ACC112 (cell line): Measurements from ENCODE around the gene ERI2.

Experiments
- H2AFZ ChIP-seq: fragments of 200-600 bp; sonication (generic); one replicate; pipeline ENCODE4 v1.6.0; 2017; ENCODE audit warnings: antibody characterized with exemption, low read length; ENCODE audit not compliant: unreplicated experiment
- H3K27ac ChIP-seq: fragments of 200-600 bp; sonication (generic); 2 replicates; pipeline ENCODE4 v1.5.1; 2014; ENCODE audit warnings: low read depth, mild to moderate bottlenecking, antibody characterized with exemption, low read length, moderate library complexity
- H3K27me3 ChIP-seq: fragments of 200-600 bp; sonication (generic); 2 replicates; pipeline ENCODE4 v1.6.1; 2014; ENCODE audit warnings: mild to moderate bottlenecking, antibody characterized with exemption, low read length, moderate library complexity, mixed read lengths; ENCODE audit not compliant: insufficient read depth
- H3K36me3 ChIP-seq: fragments of 200-600 bp; sonication (generic); 2 replicates; pipeline ENCODE4 v1.6.1; 2016; ENCODE audit warnings: mild to moderate bottlenecking, antibody characterized with exemption, low read length, moderate library complexity, mixed read lengths; ENCODE audit not compliant: insufficient read depth
- H3K4me1 ChIP-seq: fragments of 200-600 bp; sonication (generic); one replicate; pipeline ENCODE4 v1.6.1; 2016; ENCODE audit warnings: low read length, mixed read lengths; ENCODE audit not compliant: insufficient read depth, unreplicated experiment, control insufficient read depth
- H3K4me3 ChIP-seq: fragments of 200-600 bp; sonication (generic); 2 replicates; pipeline ENCODE4 v1.5.1; 2014; ENCODE audit warnings: mild to moderate bottlenecking, low read depth, low read length
- H3K79me2 ChIP-seq: fragments of 200-600 bp; sonication (generic); one replicate; pipeline ENCODE4 v1.6.0; 2016; ENCODE audit warnings: low read length; ENCODE audit not compliant: control insufficient read depth, unreplicated experiment, insufficient read depth

ERI2 gene

GRCh38 chr16:20846030-20846429 lies 39.8 kb upstream of the ERI2 start:
- Histone ChIP-seq H3K36me3 (no peaks in the 10 kb centered on the region), H3K4me3 (no peak overlapping the region), H3K27me3 (no peaks in the 10 kb centered on the region), H3K27ac (no peak overlapping the region), H3K79me2 (no peaks in the 10 kb centered on the region), H3K4me1 (peaks cover 18% of the 10 kb centered on the region), H2AFZ (no peak overlapping the region)

- Histone ChIP-seq H3K27me3 (no peaks in the 10 kb centered on the region), H3K4me3 (no peak overlapping the region), H3K27ac (no peak overlapping the region), H3K4me1 (peaks cover 4% of the 10 kb centered on the region), H3K36me3 (0 out of 2 replicates have a peak, but pooled peaks cover 4% of the 10 kb centered on the region), H3K79me2 (no peaks in the 10 kb centered on the region), H2AFZ (no peak overlapping the region)
Measured at GRCh38 chr16:20844588-20844987, 38.3 kb upstream of the ERI2 start.

- H3K27ac ChIP-seq = no peak overlapping the region
- H3K4me3 ChIP-seq = no peak overlapping the region
- no peaks in the 10 kb centered on the region for H3K4me1 ChIP-seq
- 0 out of 2 replicates have a peak, but pooled peaks cover 4% of the 10 kb centered on the region for H3K36me3 ChIP-seq
- H3K79me2 ChIP-seq = no peaks in the 10 kb centered on the region
- no peak overlapping the region for H2AFZ ChIP-seq
- no peaks in the 10 kb centered on the region for H3K27me3 ChIP-seq
Measured at GRCh38 chr16:20844054-20844453, 37.8 kb upstream of the ERI2 start.

- H3K4me3 ChIP-seq = no peak overlapping the region
- no peak overlapping the region for H2AFZ ChIP-seq
- H3K4me1 ChIP-seq = no peaks in the 10 kb centered on the region
- H3K27me3 ChIP-seq = no peaks in the 10 kb centered on the region
- H3K27ac ChIP-seq = no peak overlapping the region
- H3K79me2 ChIP-seq = no peaks in the 10 kb centered on the region
- peaks cover 25% of the 10 kb centered on the region for H3K36me3 ChIP-seq
Measured at GRCh38 chr16:20839504-20839903, 33.2 kb upstream of the ERI2 start.

- no peaks in the 10 kb centered on the region for H3K4me1 ChIP-seq
- H3K27ac ChIP-seq = no peak overlapping the region
- no peaks in the 10 kb centered on the region for H3K79me2 ChIP-seq
- H2AFZ ChIP-seq = no peak overlapping the region
- H3K4me3 ChIP-seq = no peak overlapping the region
- no peaks in the 10 kb centered on the region for H3K27me3 ChIP-seq
- H3K36me3 ChIP-seq = peaks cover 30% of the 10 kb centered on the region
Measured at GRCh38 chr16:20838240-20838639, 32.0 kb upstream of the ERI2 start.

- Histone ChIP-seq H2AFZ (no peak overlapping the region), H3K27me3 (no peaks in the 10 kb centered on the region), H3K79me2 (no peaks in the 10 kb centered on the region), H3K36me3 (peaks cover 27% of the 10 kb centered on the region), H3K4me3 (no peak overlapping the region), H3K27ac (no peak overlapping the region), H3K4me1 (no peaks in the 10 kb centered on the region)
Measured at GRCh38 chr16:20833086-20833485, 26.8 kb upstream of the ERI2 start.

GRCh38 chr16:20830372-20830771 lies 24.1 kb upstream of the ERI2 start:
- Histone ChIP-seq H3K79me2 (no peaks in the 10 kb centered on the region), H3K27ac (no peak overlapping the region), H3K36me3 (peaks cover 26% of the 10 kb centered on the region), H3K27me3 (no peaks in the 10 kb centered on the region), H2AFZ (no peak overlapping the region), H3K4me1 (no peaks in the 10 kb centered on the region), H3K4me3 (no peak overlapping the region)

- H3K27ac ChIP-seq = no peak overlapping the region
- H3K79me2 ChIP-seq = no peaks in the 10 kb centered on the region
- no peak overlapping the region for H3K4me3 ChIP-seq
- peaks cover 18% of the 10 kb centered on the region; the same call in 1 of the 2 replicates for H3K36me3 ChIP-seq
- H3K4me1 ChIP-seq = no peaks in the 10 kb centered on the region
- H3K27me3 ChIP-seq = no peaks in the 10 kb centered on the region
- no peak overlapping the region for H2AFZ ChIP-seq
Measured at GRCh38 chr16:20829536-20829935, 23.3 kb upstream of the ERI2 start.

GRCh38 chr16:20826039-20826566 lies 19.8 kb upstream of the ERI2 start:
- H3K27ac ChIP-seq = no peak overlapping the region
- peaks cover 13% of the 10 kb centered on the region; the same call in 1 of the 2 replicates for H3K36me3 ChIP-seq
- no peak overlapping the region for H2AFZ ChIP-seq
- no peaks in the 10 kb centered on the region for H3K4me1 ChIP-seq
- no peaks in the 10 kb centered on the region for H3K27me3 ChIP-seq
- no peak overlapping the region for H3K4me3 ChIP-seq
- no peaks in the 10 kb centered on the region for H3K79me2 ChIP-seq

- Histone ChIP-seq H3K4me3 (no peak overlapping the region), H2AFZ (no peak overlapping the region), H3K27me3 (no peaks in the 10 kb centered on the region), H3K27ac (no peak overlapping the region), H3K36me3 (peaks cover 18% of the 10 kb centered on the region), H3K79me2 (no peaks in the 10 kb centered on the region), H3K4me1 (no peaks in the 10 kb centered on the region)
Measured at GRCh38 chr16:20822521-20823325, 16.5 kb upstream of the ERI2 start.

- no peak overlapping the region for H2AFZ ChIP-seq
- no peaks in the 10 kb centered on the region for H3K79me2 ChIP-seq
- H3K36me3 ChIP-seq = peaks cover 12% of the 10 kb centered on the region; the same call in 1 of the 2 replicates
- no peak overlapping the region for H3K27ac ChIP-seq
- H3K27me3 ChIP-seq = no peaks in the 10 kb centered on the region
- no peaks in the 10 kb centered on the region for H3K4me1 ChIP-seq
- H3K4me3 ChIP-seq = no peak overlapping the region
Measured at GRCh38 chr16:20821682-20822081, 15.4 kb upstream of the ERI2 start.
